NCI-H748 treated with DMSO at 0.1 percent for 48 hours (cell line): ENCODE data around the gene COL19A1.

ENCODE experiments used
- DNase-seq: peaks from one replicate; lab custom pipeline; 2025; lab: John Stamatoyannopoulos, UW

Gene COL19A1

GRCh38 chr6:70171236-70171635, 304.9 kb downstream of the COL19A1 start:
- no peak for DNase-seq

GRCh38 chr6:70172252-70172651, 305.9 kb downstream of the COL19A1 start:
- DNase-seq: no peak

DNA sequence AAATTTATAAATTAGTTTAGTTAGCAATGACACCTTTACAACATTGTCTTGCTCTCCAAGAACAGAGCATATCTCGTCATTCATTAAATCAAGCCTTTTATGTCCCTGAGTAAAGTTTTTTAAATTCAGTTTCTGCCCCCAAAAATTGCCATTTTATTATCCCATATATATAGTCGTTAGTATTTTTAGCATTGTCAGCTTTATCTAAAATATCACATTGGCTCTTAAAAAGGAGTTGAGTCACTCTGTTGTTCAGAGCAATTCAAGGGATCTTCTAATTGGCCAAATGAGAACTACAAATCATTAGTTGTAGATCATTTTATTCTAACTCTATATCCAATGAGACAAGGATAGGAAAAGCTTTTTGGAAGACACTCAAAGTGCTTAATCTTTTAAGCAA, 309.4 kb downstream of the COL19A1 start:
- no peak for DNase-seq

DNA sequence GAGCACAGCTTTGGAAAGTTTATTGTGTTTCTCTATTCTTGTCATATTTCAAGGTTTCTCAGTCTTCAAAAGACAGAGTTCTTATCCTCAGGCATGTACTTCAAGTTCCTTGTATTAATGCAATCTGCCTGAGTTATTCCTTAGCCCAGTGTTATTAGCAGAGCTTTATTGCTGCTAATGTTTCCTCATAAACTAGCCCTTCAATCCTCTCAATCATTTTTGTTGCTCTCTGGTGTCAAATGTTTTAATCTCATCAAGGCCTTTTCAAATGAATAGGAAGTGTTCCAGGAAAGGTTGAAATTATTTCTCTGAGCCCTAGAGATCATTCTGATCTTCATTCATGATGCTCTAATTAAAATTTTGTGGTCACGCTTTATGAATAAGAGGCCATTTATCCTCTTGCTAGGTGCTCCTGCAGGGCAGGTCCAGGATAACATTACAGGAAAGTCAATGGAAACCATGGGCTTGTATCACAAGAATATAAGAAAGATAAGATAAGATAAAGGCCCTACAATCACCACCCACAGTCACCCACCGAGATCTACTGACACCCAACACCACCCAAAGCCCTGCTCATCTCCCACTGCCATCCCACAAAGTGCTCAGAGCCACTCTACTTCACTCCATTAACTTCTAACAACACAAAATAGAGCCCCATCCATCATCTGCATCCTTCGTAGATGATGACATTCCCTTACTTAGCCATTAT, 310.6 kb downstream of the COL19A1 start:
- DNase-seq: no peak

GRCh38 chr6:70180183-70180900, 314.0 kb downstream of the COL19A1 start:
- DNase-seq: no peak

DNA sequence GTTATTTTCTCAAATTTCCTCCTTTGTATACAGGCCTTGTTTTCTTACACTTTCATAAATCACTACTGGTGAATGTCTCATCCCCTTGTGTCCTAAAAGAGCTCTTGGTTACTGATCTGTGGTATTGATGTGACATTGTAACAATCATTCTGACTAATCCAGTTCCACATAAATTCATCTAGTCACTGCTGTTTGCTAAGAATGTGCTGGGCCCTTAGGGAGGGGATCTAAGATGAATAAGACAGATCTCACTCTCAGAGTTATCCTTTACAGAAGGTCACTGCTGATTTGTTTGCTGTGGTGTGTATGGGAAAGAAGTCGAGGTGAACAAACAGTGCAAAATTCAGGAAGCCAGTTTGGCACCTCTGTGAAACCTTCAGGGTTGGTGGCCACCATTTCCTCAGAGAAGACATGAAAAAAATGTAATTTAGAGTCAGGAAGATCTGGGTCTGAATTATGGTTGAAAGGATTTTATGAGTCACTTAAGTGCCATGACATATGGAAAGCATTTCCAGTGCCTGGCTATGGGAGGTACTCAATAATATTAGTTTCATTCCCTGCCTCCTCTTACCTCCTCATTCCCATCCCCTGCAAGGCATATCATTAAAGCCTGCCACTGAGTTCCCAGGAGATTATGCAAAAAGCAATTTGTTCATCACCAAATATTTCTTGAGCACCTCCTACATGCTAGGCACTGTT, 314.7 kb downstream of the COL19A1 start:
- DNase-seq: no peak

DNA sequence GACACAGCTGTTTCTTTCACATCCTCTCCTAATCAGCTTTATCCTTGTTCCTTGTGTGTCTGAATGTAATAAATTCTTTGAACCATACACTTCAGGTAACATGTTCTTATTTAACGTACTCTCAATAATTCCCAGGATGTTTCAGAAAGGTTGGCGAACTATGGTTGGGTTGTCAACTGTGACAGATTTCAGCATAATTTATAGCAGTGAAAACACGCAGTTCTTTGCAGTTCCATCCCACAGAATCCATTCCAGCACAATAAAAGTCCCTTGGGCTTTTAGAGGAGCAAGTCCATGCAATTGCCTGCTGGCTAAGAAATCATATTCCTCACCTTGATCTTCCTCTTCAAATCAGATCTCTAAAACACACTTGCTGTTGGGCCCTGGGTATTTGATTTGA, 317.2 kb downstream of the COL19A1 start:
- no peak for DNase-seq

GRCh38 chr6:70184723-70185122, 318.4 kb downstream of the COL19A1 start:
- no peak for DNase-seq

GRCh38 chr6:70186461-70186860, 320.1 kb downstream of the COL19A1 start:
- no peak for DNase-seq

- no peak for DNase-seq
Measured at GRCh38 chr6:70188202-70188601, 321.8 kb downstream of the COL19A1 start.

GRCh38 chr6:70194421-70194820, 328.1 kb downstream of the COL19A1 start:
- DNase-seq: no peak

GRCh38 chr6:70196531-70196930, 330.2 kb downstream of the COL19A1 start:
- no peak for DNase-seq

GRCh38 chr6:70198785-70199184, 332.4 kb downstream of the COL19A1 start:
- DNase-seq: no peak

DNA sequence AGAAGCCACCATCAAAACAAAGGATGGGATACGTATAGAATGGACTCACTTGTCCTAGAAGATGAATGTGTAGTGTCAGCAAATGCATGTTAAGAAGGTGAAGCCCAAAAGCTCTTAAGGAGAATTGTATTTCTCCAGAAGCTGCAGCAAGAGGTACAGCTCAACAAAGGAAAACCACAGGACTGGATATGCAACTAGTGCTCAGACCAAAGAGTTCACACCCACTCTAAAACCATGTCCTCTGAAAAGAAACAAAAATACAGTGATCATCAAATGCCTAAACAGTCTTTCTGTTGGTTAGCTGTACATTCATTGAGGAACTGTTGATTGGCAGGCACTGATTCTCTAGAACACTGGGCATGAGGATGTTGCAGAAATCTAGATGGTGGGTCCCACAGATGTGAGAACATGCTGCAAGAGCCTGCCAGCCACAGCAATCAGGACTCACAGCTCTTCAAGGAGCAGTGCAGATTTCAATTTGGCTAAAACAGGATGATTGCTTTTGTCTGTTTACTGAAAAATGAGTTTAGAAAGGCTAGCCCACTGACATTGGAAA, 342.0 kb downstream of the COL19A1 start:
- no peak for DNase-seq

DNA sequence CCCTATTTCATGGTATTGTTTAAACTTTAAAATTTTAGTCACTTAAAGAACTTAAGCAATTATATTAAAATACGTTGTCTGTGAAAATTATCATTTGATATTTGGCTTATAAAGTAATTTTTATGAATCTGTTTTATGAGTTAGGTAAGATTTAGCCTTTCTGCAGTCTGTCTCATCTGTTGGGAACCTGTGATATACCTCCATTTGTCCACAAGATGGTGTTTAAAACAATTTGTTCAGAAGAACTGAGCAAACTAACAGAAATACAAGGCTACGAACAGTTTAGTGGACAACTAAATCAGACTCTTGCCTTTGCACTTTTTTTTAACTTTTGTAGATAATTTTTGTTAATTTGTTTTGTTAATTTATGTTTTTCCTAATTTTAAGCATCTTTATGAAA, 344.1 kb downstream of the COL19A1 start:
- no peak for DNase-seq

DNA sequence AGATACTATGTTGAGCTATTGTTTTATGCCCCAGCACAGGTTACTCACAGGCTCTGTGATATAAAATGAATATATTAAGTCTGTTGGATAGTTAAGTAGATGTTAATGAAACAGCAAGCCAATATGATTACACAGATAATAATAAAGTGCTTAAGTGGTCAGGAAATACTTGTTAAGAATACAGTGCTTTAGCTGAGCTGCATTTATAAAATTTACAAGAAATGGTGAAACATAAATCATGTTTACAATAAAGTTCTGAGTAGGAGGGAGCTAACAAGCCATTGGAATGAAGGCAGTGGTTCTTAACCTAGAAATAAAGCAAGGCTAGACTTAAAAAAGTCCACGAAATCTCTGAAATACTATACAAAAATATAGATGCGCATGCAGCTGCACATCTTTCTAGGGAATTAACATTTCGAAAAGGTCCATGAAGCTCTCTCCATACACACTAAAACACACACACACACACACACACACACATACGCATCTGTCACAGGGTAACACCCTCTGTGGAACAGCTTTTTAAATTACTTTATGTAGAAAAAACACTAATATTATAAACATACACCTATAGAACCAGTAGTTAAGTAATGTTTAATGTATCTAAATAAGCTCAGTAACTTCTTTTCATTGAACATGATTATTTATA, 349.2 kb downstream of the COL19A1 start:
- no peak for DNase-seq

GRCh38 chr6:70216767-70217166, 350.4 kb downstream of the COL19A1 start:
- no peak for DNase-seq

DNA sequence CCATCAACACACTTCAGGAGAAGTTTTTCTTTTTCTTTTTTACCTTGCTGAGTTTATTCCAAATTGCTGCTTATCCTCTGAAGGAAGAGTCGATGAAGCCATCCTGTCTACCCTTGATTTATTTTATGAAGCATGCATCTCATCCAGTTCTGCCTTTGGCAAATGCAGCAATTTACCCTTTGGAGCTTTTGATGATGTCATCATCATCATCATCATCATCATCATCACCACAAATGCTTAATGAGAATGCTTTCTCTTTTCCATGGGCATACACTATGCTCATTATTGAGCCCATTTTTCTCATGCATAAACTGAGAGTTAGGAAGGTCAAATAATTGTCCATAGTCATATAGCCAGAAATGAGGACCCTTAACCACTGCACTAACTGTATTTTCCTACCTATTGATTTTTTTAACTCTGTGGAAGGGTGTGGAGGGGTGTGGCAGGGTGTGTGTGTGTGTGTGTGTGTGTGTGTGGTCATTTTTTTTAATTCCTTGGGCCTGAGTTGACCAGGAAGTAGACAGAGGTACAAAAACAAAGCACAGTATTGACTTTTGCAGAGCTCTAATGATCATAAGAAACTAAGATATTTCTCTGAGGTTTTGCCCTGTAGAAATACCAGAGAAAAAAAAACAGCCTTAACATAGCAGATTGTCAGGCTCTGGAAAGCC, 353.7 kb downstream of the COL19A1 start:
- no peak for DNase-seq

DNA sequence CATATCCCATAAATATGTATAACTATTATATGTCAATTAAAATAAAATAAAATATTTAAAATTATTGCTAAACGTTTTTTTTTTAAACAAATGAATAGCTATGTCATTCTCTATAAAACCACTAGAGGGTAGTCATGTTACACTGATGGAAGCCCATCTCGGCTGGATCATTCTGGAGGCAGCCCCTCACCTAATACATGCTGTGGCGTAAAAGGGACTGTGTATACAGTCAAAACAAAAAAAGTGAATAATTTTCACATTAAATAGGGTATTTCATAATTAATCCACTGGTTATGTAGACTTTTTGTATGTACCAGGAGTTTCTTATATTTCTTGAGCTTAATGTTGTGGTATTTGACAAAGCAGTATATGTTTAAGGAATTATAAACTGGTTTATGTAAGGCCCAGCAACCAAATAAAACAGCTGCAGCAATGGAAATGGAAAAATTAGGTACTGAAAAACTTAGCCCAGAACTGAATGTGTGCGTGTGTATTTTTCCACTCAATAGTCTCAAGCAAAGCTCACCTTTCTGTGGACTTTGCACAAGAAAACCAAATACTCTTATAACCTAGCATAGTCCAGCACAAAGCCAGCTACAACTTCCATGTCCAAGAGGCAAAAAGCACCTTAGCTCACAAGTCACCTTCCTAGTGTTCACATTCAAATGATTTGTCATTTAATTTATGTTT, 354.8 kb downstream of the COL19A1 start:
- DNase-seq: peak; percentile 51

GRCh38 chr6:70221715-70222438, 355.5 kb downstream of the COL19A1 start:
- no peak for DNase-seq

DNA sequence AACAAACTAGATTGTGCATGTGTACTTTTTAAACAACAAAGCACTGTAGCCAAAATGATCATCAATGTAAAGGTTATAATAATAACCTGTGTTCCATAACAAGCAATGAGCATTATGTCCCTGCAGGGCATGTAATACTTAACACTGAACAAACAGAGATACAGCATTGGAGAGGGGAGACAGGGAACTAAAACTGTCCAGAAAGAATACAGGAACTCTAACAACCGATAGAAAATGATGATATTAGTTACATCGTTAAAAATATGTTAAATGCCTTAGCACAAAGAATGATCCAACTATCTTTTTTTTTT, 356.0 kb downstream of the COL19A1 start:
- DNase-seq: peak; percentile 10
